K562 (cell line): ENCODE results near the gene ERCC2. TPM values are rescaled to one million over a fixed set of nuclear protein-coding genes. Genes with fewer than 3 reads are reported as not detected.

Experiments
- ARID3A ChIP-seq: IDR thresholded peaks from 2 replicates; pipeline ENCODE4 v1.6.1; 2012; ENCODE audit warnings: low read depth, low read length, improper control_type of control experiment, borderline replicate concordance
- ATF7 ChIP-seq: fragments of 450-650 bp; IDR thresholded peaks from 2 replicates; pipeline ENCODE4 v1.7.1; 2014; ENCODE audit warnings: mild to moderate bottlenecking, moderate library complexity
- C11orf30 ChIP-seq: fragments of 450-650 bp; IDR thresholded peaks from 2 replicates; pipeline ENCODE4 v1.6.1; 2016; ENCODE audit warnings: low read depth, mild to moderate bottlenecking
- HEY1 ChIP-seq: fragments of 250-450 bp; sonication (Bioruptor Pico); IDR thresholded peaks from 2 replicates; pipeline ENCODE4 v1.5.0; 2020; ENCODE audit warnings: mild to moderate bottlenecking, moderate library complexity, borderline replicate concordance
- KLF6 ChIP-seq: fragments of 250-450 bp; sonication (Bioruptor Pico); IDR thresholded peaks from 2 replicates; pipeline ENCODE4 v1.4.0; 2020; ENCODE audit warnings: mild to moderate bottlenecking, moderate library complexity, borderline replicate concordance
- MTF1 ChIP-seq: fragments of 250-450 bp; sonication (Bioruptor Pico); IDR thresholded peaks from 2 replicates; pipeline ENCODE4 v1.9.0; 2021; ENCODE audit warnings: moderate library complexity, mild to moderate bottlenecking, inconsistent platforms, borderline replicate concordance
- MYBL2 ChIP-seq, 2 experiments: fragments of 450-650 bp in 1 of 2; sonication (generic) in 1 of 2; formaldehyde crosslinking in 1 of 2; IDR thresholded peaks; 2 replicates each; pipeline versions ENCODE4 v1.6.1 to v1.8.1; 2017 to 2022; ENCODE audit warnings: borderline replicate concordance in 1 of 2, inconsistent platforms in 1 of 2, low read depth in 1 of 2, mild to moderate bottlenecking in 1 of 2, missing genetic modification reagents in 1 of 2, moderate library complexity in 1 of 2
- NEUROD1 ChIP-seq: fragments of 150-350 bp; IDR thresholded peaks from 2 replicates; pipeline ENCODE4 v1.6.1; 2014; ENCODE audit warnings: borderline replicate concordance, low read length, low read depth; ENCODE audit not compliant: partially characterized antibody
- SAP30 ChIP-seq: fragments of 200-600 bp; sonication (generic); IDR thresholded peaks from 2 replicates; pipeline ENCODE4 v1.6.1; 2012; ENCODE audit warnings: borderline replicate concordance, low read depth, mild to moderate bottlenecking, moderate library complexity, low read length, control low read depth, inconsistent platforms; ENCODE audit not compliant: insufficient read depth, poor library complexity, severe bottlenecking
- TBP ChIP-seq: optimal IDR thresholded peaks from 2 replicates; pipeline ENCODE3; 2011; ENCODE audit warnings: low read depth, low read length, improper control_type of control experiment
- ZMIZ1 ChIP-seq, 2 experiments: fragments of 150-350 bp in 1 of 2; IDR thresholded peaks; 2 replicates each; pipeline ENCODE4 v1.6.1; 2012 to 2016; ENCODE audit warnings: low read depth in 2 of 2, low read length in 2 of 2, mild to moderate bottlenecking in 1 of 2, moderate library complexity in 1 of 2
- polyA plus RNA-seq, 8 experiments: library from polyadenylated mRNA; depleted of rRNA in 4 of 8; stranded (reverse) in 5 of 8; unstranded in 3 of 8; fragments of >200 nt; fragmentation: Nextera tagmentation in 2 of 8; fragmentation: Illumina TruSeq in 1 of 8; extraction: Ambion mirVana in 2 of 8; extraction: Trizol in 1 of 8; gene quantifications; 2 replicates each; pipeline versions ENCODE4 v1.2.1 to v1.2.3, GENCODE V29; 2011 to 2014; ENCODE audit warnings: inconsistent platforms in 1 of 8, missing spikeins in 1 of 8
- total RNA-seq, 7 experiments: library from RNA; depleted of rRNA in 6 of 7; stranded (reverse); fragments of >200 nt in 6 of 7; fragmentation: Illumina TruSeq in 2 of 7; extraction: Trizol in 2 of 7; gene quantifications; 2 replicates each; pipeline versions ENCODE4 v1.2.1 to v1.2.3, GENCODE V29; 2011 to 2021; ENCODE audit warnings: low replicate concordance in 1 of 7
- TF ChIP-seq, protein P1 (sequence below): fragments of 200-800 bp; sonication (Bioruptor generic); IDR thresholded peaks from 2 replicates; pipeline ENCODE4 v1.6.1; 2017; ENCODE audit warnings: missing genetic modification characterization, missing compliant biosample characterization
- TF ChIP-seq, protein P2 (sequence below): fragments of 250-450 bp; sonication (Bioruptor Pico); IDR thresholded peaks from 2 replicates; pipeline ENCODE4 v1.9.0; 2021; ENCODE audit warnings: mild to moderate bottlenecking
- TF ChIP-seq, protein P3 (sequence below), 2 experiments: fragments of 450-650 bp in 1 of 2; sonication (generic) in 1 of 2; formaldehyde crosslinking; conservative IDR thresholded peaks; 2 replicates each; pipeline versions ENCODE4 v1.4.0 to v1.8.1; 2020 to 2022; ENCODE audit warnings: mild to moderate bottlenecking in 1 of 2, missing genetic modification reagents in 1 of 2
- TF ChIP-seq, protein P4 (sequence below): IDR thresholded peaks from 2 replicates; pipeline ENCODE4 v1.6.1; 2011; ENCODE audit not compliant: insufficient read length; ENCODE audit errors: extremely low read depth

ERCC2 gene
- total and polyA plus RNA-seq, 9 of the 15 experiments (the other 6 are each of a cell fraction or from before 2014, with no cell fraction given) = 2.2 to 55.9 (median 23.4) TPM

- peak; percentile 60 for TF ChIP-seq TBP
- 0 out of 2 replicates have a peak, but pooled peaks have one; percentile 10 for TF ChIP-seq MYBL2 (IDR thresholded peaks at IDR 0.05; ENCODE audit: low read depth)
- TF ChIP-seq MYBL2 (CRISPR knock-in tag; IDR thresholded peaks at IDR 0.05; ENCODE audit: borderline replicate concordance) = no peak
- no peak for TF ChIP-seq MTF1 (CRISPR knock-in tag)
- TF ChIP-seq ATF7 = peak; percentile 100
- TF ChIP-seq, protein P1, sequence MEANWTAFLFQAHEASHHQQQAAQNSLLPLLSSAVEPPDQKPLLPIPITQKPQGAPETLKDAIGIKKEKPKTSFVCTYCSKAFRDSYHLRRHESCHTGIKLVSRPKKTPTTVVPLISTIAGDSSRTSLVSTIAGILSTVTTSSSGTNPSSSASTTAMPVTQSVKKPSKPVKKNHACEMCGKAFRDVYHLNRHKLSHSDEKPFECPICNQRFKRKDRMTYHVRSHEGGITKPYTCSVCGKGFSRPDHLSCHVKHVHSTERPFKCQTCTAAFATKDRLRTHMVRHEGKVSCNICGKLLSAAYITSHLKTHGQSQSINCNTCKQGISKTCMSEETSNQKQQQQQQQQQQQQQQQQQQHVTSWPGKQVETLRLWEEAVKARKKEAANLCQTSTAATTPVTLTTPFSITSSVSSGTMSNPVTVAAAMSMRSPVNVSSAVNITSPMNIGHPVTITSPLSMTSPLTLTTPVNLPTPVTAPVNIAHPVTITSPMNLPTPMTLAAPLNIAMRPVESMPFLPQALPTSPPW (CRISPR knock-in tag) = 0 out of 2 replicates have a peak, but pooled peaks have one; percentile 19
- TF ChIP-seq, protein P2, sequence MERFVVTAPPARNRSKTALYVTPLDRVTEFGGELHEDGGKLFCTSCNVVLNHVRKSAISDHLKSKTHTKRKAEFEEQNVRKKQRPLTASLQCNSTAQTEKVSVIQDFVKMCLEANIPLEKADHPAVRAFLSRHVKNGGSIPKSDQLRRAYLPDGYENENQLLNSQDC = no peak
- no peak for TF ChIP-seq KLF6 (CRISPR knock-in tag)
- TF ChIP-seq, protein P3, sequence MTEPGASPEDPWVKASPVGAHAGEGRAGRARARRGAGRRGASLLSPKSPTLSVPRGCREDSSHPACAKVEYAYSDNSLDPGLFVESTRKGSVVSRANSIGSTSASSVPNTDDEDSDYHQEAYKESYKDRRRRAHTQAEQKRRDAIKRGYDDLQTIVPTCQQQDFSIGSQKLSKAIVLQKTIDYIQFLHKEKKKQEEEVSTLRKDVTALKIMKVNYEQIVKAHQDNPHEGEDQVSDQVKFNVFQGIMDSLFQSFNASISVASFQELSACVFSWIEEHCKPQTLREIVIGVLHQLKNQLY (CRISPR knock-in tag; conservative IDR thresholded peaks at IDR 0.05) = no peak
- peak; percentile 1; the same call in 1 of the 2 replicates for TF ChIP-seq HEY1
- peak; percentile 94 for TF ChIP-seq NEUROD1
- TF ChIP-seq SAP30 = peak; percentile 99
- TF ChIP-seq ZMIZ1 (IDR thresholded peaks at IDR 0.05; ENCODE audit: low read depth in 2 of 2, low read length in 2 of 2) = peak in 1 of 2 experiments; percentile 49; a peak in 1 of 4 replicates
- TF ChIP-seq, protein P4, sequence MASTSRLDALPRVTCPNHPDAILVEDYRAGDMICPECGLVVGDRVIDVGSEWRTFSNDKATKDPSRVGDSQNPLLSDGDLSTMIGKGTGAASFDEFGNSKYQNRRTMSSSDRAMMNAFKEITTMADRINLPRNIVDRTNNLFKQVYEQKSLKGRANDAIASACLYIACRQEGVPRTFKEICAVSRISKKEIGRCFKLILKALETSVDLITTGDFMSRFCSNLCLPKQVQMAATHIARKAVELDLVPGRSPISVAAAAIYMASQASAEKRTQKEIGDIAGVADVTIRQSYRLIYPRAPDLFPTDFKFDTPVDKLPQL = no peak
- TF ChIP-seq ARID3A = no peak; the same call in 1 of the 2 replicates
- peak; percentile 74; the same call in 1 of the 2 replicates for TF ChIP-seq C11orf30
Measured at GRCh38 chr19:45406226-45407090, 36.1 kb upstream of the ERCC2 start, which contains the start of gene POLR1G (continued).
